GM18867 (cell line): Measurements from ENCODE around the gene KCNIP3.

Experiments
- ATAC-seq: cut with Tn5 transposase; IDR thresholded peaks from one replicate; pipeline ENCODE4 v1.9.1; 2021; ENCODE audit warnings: mild to moderate bottlenecking, moderate library complexity; ENCODE audit not compliant: unreplicated experiment

Gene KCNIP3

DNA sequence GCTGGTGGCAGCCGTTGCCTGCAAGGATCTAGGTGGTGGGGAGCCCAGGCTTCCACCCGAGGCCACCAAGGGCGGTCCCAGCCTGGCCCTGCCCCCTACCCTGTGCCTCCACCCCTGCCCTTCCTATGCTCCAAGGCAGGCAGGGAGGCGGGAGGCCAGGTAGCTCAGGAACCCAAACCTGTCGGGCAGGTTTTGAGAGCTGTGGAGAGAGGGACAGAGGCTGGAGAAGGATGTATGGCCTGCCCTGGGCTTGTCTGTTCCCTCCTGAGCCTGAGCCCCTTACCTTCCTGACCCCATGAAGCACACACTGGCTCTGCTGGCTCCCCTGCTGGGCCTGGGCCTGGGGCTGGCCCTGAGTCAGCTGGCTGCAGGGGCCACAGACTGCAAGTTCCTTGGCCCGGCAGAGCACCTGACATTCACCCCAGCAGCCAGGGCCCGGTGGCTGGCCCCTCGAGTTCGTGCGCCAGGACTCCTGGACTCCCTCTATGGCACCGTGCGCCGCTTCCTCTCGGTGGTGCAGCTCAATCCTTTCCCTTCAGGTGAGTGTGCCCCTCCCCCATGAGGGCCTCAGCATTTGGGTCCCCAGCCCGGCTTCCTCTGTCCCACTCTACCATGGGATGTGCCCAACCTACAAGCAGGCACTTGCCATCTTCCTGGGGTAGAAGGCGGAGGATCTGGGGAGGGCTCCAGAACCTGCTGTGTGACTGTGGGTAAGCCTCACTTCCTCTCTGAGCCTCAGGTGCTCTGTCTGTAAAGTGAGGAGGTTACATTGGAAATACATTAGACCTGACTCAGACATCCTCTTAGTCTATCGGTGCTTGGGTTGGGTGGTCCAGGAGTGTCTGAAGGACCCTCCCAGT lies 22.6 kb upstream of the KCNIP3 start, which contains the start of gene PROM2:
Gene PROM2 (plus strand): TSS at position 159 of the 860 bp plus-strand sequence. CDS start 137 bp downstream, at position 296.
- no peak for ATAC-seq

DNA sequence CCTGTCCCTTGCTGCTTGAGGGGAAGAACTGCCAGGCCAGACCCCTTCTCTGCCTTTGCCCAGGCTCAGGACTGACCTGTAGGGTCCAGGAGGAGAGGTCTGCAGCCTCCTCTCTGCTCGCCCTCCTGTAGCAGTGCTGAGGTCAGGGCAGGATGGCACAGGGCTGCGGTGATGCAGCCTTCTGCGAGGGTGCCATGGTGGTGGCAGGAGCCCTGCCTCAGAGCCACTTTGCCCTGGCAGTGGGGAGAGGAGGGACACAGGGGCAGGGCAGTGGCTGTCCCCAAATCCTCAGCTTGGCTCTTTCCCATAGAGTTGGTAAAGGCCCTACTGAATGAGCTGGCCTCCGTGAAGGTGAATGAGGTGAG lies 22.0 kb upstream of the KCNIP3 start:
- ATAC-seq = no peak

DNA sequence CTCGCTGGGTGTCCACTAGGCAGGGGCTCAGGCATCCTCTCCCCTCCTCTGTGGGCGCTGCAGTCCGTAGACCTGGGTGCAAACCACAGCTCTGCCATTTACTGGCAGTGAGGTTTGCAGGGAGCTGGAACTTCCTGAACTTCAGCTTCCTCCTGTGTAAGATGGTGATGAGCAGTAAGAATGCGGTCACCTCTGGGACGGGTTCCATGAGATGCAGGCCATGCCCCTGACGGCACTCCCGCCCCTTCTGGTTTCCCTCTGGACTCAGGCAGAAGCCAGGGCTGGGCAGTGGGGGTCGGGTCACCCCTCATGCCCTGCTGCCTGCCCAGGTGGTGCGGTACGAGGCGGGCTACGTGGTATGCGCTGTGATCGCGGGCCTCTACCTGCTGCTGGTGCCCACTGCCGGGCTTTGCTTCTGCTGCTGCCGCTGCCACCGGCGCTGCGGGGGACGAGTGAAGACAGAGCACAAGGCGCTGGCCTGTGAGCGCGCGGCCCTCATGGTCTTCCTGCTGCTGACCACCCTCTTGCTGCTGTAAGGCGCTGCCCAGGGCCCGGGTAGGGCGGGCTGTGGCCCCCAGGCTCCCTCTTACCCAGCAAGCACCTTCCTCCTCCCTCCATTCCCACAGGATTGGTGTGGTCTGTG lies 21.4 kb upstream of the KCNIP3 start:
- ATAC-seq = no peak

DNA sequence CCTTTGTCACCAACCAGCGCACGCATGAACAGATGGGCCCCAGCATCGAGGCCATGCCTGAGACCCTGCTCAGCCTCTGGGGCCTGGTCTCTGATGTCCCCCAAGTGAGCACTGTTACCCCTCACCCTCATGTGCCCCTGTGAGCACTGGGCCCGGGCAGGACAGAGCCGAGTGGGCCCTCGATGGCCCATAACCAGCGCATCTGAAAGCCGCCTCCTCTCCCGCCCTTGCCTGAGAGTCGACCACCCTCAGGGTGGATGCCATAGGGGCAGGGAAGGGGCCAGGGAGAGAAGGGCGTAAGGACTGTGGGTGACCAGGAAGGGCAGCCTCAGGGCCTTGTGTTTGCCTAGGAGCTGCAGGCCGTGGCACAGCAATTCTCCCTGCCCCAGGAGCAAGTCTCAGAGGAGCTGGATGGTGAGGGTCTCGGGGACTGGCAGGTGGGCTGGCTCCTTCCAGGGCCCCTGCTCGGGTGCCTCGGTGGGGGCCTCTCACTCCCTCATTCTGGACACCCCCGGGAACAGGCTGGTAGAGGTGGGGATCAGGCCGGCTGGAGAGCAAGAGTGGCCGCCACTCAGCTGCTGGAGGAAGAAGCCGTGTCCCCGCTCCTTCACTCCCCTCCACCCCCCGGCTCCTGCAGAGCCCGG lies 20.8 kb upstream of the KCNIP3 start:
- ATAC-seq = no peak

DNA sequence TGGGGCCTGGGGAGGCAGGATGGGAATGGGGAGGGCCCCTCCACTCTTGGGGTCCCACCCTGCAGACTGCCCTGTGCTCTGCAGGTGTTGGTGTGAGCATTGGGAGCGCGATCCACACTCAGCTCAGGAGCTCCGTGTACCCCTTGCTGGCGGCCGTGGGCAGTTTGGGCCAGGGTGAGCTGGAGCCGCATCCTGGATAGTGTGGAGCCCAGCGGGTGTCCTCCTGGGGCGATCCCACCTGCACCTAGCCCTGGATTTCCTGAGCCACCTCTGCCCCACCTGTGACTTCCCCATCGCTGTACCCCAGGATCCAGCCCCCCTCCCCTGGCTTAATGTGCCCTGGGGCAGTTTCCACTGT lies 20.3 kb upstream of the KCNIP3 start:
- ATAC-seq = no peak

DNA sequence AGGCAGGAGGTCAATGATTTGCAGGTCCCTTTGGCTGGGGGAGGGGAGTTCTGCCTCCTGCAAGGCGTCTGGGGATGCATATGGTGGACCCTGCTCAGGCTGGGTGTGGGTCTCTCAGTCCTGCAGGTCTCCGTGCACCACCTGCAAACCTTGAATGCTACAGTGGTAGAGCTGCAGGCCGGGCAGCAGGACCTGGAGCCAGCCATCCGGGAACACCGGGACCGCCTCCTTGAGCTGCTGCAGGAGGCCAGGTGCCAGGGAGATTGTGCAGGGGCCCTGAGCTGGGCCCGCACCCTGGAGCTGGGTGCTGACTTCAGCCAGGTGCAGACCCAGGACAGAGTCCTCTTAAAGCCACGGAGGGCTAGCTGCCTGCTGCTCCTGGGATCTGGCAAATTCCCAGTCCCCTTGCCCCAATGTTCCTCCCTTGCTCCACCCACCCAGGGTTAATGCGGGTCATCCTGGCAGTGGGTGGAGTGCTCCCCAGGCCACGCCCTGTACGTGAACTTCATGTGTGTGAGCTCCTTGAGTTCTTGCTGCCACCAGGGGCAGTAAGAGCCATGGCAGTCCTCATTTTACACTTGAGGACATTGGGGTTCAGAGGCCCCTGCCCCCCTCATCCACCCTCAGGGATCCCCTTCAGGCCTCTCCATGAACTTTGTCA lies 19.8 kb upstream of the KCNIP3 start:
- no peak for ATAC-seq

DNA sequence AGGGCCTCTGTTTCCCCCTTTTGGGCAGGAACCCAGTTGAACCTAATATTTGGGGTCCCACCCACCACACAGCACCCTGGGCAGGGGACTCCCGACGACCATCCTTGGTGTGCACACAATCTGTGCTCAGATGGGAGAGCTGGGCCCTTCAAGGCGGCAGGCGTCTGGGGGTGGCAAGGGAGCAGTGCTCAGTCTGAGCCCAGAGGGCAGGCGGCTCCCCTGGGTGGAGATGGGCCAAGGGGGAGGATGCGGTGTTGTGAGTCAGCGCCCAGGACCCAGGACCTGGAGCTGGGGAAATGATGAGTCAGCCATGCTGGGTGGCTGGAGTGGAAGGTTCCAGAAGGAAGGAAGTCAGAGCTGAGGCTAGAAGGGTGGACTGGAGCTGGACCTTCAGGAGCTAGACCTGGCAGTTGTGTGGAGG lies 19.1 kb upstream of the KCNIP3 start:
- ATAC-seq = no peak

DNA sequence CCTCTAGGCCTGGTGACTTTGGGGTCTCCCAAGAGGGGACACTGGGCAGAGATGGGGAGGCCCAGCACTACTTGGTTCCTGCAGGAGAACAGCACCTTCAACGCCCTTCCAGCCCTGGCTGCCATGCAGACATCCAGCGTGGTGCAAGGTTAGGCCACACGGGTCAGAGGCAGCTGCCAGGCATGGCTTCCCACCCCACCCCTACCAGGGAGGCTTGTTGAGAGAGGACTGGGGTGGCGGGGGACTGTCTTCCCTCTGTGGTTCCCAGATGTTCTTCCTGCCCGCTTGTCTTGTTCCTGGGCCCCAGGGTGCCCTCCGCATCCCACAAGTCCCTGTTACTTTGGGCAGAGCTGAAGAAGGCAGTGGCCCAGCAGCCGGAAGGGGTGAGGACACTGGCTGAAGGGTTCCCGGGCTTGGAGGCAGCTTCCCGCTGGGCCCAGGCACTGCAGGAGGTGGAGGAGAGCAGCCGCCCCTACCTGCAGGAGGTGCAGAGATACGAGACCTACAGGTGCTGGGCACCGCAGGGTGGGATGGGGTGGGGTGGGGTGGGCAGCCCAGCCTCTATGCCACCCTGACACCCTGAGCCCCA lies 18.4 kb upstream of the KCNIP3 start:
- no peak for ATAC-seq

DNA sequence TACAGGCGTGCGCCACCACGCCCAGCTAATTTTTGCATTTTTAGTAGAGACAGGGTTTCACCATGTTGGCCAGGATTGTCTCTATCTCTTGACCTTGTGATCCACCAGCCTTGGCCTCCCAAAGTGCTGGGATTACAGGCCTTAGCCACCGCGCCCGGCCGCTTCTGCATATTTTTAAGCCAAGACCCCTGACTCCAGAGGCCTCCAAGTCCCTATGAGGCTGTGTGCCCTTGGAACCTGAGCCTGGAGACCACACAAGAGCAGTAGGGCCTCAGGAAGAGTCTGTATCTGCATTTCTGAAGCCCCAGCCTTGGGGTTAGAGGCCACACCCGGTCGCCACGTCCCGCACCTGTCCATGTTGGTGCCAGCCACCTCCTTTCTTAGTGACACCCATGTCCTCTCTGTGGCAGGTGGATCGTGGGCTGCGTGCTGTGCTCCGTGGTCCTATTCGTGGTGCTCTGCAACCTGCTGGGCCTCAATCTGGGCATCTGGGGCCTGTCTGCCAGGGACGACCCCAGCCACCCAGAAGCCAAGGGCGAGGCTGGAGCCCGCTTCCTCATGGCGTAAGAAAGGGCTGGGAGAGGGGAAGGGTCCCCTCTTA lies 17.6 kb upstream of the KCNIP3 start:
- ATAC-seq = no peak

DNA sequence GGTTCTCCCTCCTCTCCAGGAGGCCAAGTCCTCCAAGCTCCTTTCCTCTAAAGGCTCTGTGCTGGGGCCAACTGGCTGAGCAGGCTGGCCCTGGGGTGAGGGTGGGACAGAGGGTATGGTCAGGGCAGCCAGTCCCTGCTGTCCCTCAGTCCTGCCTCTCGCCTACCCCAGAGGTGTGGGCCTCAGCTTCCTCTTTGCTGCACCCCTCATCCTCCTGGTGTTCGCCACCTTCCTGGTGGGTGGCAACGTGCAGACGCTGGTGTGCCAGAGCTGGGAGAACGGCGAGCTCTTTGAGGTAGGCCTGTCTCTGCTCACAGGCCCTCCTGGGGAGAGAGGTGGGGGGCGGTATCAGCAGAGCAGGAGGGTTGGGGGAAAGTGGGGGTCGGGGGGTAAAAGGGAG lies 16.1 kb upstream of the KCNIP3 start:
- ATAC-seq = no peak

DNA sequence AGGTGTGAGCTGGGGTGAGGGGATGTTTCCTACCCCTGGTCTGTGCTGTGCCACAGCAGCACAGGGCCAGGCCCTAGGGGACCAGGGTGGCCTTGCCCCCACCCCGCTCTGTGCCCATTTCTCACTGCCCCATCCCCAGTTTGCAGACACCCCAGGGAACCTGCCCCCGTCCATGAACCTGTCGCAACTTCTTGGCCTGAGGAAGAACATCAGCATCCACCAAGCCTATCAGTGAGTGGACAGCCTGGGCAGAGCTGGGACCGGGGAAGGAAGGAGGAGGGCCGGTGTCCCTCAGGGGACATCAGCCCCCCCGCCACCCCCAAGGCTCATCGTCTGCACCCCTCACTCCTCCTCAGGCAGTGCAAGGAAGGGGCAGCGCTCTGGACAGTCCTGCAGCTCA lies 15.4 kb upstream of the KCNIP3 start:
- ATAC-seq = no peak

DNA sequence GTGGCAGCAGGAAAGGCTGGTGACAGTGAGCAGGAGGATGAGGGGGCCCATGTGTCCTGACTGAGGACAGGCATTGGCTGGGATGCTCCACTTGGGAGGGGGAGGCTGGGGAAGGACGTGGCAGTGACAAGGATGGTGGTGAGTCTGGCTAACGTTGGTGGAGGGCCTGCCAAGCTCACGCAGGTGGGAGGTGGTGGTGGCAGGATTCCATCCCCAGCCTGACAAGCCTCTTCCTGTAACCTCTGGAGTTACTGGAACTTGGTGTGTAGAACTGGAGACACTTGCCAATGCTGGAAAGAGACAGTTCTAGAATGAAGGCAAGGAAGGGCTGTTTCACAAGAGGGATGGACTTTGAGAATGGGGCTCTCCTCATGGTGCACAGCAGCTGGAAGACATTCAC lies 14.7 kb upstream of the KCNIP3 start:
- ATAC-seq = no peak

DNA sequence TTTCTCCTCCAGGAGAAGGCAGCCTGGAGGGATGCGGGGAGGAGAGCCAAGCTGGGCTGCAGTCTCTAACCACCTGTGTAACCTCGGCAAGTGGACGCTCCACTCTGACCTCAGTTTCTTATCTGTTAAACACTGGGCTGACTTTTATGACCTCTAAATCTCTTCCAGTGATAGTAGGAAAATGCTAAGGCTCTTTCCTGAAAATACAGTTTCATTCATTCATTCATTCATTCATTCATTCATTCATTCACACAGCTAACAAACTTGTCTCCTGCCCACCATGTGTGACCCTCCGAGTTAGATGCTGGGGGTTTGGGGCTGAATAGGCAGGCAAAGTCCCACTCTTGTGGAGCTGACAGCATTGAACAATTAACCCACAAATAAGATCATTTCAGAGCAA lies 13.6 kb upstream of the KCNIP3 start:
- no peak for ATAC-seq

DNA sequence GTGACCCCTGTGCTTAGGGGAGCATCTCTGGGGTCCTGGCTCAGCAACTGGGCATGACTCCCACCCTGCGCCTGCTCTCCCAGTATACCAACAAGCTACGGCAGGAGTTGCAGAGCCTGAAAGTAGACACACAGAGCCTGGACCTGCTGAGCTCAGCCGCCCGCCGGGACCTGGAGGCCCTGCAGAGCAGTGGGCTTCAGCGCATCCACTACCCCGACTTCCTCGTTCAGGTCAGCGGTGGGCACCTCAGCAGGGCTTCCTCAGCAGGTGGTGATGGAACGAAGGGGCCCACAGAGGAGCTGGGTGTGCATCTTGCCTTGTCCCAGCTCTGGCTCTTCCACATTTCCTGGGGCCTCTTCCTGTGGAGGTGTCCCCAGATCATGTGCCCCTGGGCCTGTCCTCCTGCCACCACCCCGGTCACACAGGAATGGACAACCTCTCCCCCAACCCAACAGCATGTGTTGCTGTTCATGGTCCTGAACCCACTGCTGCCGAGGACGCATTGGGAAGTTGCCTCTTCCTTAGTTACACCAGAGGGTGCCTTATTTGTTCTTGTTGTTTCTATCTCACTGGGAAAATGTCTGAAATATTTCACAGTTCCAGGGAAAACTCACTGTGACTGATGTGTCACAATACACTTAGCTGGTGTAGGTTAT lies 12.1 kb upstream of the KCNIP3 start:
- no peak for ATAC-seq

DNA sequence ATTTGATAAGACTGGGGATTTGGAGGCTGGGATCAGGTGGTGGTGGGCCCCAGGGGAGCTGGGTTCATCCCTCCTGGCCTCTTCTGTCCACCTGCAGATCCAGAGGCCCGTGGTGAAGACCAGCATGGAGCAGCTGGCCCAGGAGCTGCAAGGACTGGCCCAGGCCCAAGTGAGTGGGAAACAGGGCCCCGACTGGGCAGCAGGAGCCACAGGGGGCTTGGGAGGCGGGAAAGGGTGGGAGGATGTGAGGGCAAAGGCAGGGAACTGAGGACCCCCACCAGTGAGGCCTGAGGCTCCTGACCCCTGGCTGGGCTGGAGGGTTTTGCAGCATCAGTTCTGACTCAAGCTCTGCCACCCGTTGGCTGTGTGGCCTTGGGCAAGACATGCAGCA lies 11.6 kb upstream of the KCNIP3 start:
- ATAC-seq = no peak

DNA sequence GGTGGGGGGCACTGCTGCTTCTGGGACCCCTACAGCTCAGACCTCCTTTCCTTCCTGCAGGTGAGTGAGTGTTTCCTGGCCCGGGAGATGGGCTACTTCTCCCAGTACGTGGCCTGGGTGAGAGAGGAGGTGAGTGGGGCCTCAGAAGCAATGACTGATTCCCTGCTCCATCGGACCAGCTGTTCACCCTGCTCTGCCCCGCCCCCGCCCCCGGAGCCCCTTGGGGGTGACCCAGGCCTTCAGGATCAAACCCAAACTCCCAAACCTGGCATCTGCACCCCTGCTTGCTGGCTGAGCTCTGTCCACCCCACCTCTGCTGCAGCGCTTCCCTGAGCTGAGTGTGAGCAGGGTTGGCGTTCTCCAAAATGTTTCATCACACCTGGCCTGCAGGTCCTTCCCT lies 9.8 kb upstream of the KCNIP3 start:
- ATAC-seq = no peak

DNA sequence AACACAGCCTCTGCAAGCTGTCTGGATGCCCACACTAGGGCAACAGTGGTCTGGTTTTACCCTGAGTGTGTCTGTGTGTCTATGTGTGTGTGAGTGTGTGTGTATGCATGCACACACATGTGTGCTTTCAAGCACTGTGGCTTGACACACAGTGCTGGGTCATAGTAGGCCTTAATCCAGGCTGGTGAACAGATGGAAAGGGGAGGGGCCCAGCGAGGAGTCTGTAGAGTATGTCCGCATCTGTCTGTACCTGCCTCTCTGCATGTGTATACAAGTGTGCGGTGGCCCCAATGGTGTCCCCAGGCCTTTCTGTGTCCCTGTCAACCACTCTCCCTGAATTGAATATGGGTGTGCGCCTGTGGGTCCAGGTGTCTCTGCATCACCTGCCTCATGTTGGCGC lies 9.3 kb upstream of the KCNIP3 start:
- ATAC-seq = no peak

DNA sequence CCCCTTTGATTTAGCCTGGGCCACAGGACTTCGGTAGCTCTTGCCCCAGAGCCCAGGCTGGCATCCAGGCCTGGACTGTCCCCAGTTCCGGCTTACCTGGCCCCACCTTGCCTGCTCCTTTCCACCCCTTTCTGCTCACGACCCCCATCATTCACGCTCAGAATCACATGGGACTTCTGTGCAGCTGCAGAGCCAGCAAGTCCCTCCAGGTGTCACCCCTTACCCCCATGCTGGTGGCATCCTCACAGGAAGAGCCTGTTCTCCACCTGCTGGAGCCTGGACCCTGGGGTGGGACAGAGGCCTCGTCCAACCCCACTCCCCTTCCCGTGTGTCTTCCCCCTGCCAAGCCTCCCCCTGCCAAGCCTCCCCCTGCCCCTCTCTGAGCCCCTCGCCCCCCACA lies 7.9 kb upstream of the KCNIP3 start:
- ATAC-seq = no peak

DNA sequence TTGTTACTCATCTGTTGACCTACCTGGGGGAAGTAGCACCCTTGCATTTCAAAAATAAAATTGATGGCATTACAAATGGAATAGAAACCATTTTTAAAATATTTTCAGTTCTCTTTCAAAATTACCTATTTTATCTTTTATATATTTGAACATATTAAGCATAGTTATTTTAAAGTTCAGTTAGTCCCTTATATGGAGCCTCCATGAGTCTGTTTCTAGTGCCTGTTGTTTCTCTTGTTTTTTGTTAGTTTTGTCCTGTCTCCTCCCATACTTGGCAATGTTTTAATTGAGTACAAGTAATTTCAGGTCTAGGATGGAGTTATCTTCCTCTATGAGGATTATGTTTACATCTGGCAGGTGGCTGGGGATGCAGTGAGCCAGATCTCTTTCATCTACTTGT lies 5.9 kb upstream of the KCNIP3 start:
- no peak for ATAC-seq

DNA sequence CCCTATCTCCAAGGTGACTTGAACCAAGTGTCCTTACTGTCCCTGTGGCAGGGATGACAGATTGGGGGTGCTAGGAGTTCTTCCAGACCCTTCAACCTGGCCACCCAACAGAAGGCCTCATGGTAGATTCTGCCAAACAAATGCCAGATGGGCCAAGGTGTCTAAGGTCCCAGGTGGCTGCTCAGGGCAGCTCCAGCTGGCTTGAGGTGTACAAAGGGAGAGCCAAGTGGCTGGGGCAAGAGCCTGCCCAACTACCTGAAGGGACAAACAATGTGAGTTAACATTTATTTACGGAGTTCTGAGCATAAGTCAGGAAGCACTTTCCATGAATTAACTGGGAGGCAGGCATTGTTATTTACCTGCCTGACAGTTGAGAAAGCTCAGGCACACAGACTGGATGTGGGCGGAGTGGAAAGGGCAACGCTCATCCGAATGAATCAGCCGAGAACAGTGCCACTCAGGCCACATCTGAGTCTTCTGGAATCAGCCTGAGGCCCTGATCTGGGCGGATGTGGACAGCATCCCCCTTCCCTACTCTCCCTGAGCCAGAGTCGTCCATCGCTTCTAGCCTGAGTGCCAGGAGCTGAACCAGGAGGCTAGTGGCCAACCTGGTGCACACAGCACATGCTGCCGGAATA lies 4.4 kb upstream of the KCNIP3 start:
- no peak for ATAC-seq
